Effector CD8-positive, alpha-beta T cell (primary cell): ENCODE results near the gene HGS.

Experiments used
- DNase-seq: peaks from one replicate; lab custom pipeline; 2025; lab: John Stamatoyannopoulos, UW
- total RNA-seq, 4 experiments: gene quantifications; one replicate each; lab custom pipeline; 2026; lab: John Stamatoyannopoulos, UW

HGS gene, protein sequence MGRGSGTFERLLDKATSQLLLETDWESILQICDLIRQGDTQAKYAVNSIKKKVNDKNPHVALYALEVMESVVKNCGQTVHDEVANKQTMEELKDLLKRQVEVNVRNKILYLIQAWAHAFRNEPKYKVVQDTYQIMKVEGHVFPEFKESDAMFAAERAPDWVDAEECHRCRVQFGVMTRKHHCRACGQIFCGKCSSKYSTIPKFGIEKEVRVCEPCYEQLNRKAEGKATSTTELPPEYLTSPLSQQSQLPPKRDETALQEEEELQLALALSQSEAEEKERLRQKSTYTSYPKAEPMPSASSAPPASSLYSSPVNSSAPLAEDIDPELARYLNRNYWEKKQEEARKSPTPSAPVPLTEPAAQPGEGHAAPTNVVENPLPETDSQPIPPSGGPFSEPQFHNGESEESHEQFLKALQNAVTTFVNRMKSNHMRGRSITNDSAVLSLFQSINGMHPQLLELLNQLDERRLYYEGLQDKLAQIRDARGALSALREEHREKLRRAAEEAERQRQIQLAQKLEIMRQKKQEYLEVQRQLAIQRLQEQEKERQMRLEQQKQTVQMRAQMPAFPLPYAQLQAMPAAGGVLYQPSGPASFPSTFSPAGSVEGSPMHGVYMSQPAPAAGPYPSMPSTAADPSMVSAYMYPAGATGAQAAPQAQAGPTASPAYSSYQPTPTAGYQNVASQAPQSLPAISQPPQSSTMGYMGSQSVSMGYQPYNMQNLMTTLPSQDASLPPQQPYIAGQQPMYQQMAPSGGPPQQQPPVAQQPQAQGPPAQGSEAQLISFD
- total RNA-seq, result 204 to 284 (median 253) reads per million in 4 experiments

DNA sequence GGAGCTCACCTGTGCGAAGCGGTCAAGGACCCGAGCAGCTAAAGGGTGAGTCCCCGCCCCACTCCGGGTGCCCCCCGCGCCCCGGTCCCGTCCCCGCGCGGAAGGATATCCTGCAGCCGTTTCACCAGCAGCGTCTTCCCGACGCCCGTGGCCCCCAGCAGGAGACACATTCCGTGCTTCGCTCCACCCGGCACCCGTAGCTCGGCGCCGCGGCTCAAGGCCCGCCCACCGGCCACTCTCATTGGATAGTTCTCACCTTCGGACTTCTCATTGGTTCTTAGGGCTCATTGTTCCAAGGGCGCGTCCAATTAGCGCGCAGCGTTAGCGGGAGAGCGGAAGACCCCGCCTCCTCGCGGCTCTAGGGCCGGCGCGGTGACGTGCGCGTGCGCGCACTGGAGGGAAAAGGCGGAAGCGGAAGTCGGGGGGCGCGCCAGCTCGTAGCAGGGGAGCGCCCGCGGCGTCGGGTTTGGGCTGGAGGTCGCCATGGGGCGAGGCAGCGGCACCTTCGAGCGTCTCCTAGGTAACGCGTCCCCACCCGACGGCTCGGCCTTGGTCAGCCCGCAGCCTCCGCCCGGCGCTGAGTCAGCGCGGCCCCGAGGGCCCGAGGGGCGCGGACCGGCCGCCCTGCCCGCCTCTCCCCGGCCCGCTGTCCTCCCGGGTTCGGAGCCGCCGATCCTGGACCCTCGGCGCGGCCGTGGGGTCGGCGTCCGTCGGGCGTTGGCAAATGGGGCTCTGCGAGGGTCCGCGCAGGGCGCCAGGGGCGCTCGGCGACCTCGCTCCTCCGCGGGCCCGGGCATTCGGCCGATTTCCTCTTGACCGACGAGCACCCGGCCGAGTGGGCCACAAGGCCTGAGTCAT is at the start of gene HGS, which contains the start of gene ARL16:
Gene HGS (plus strand): TSS at position 428 of the 858 bp plus-strand sequence. CDS start 56 bp downstream, at position 484.
Gene ARL16 (minus strand): TSS at position 214 of the 858 bp plus-strand sequence. CDS start 44 bp downstream, at position 170.
- peak; percentile 97 for DNase-seq

DNA sequence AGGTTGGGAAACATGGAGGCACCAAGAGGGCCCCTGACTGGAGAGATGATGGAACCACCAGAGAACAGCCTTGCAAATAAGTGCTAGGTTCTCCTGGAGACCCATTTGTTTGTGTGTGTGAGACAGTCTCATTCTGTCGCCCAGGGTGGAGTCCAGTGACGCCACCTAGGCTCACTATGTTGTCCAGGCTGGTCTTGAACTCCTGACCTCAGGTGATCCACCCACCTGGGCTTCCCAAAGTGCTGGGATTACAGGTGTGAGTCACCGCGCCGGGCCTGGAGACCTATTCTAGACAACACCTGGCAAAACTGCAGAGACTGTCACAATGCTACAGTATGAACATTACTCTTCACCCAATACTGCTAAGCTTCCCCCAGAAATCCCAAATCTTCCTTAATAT is 48.4 kb upstream of the HGS start:
- DNase-seq, result no peak

DNA sequence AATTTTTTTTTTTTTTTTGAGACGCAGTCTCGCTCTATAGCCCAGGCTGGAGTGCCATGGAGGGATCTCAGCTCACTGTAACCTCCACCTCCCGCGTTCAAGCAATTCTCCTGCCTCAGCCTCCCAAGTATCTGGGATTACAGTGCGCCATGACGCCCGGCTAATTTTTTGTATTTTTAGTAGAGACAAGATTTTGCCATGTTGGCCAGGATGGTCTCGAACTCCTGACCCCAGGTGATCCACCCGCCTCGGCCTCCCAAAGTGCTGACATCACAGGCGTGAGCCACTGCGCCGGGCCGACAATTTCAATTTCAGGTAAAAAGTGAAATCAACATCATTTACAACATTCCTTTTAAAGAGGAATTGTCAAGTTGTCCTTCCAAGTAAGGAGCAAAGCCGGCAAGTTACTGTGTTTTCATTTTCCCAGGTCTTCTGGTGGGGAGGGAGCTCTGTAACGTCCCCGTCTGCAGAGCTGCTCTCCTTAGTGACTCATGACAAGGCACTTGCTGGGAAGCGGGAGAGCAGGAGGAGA is 47.8 kb upstream of the HGS start:
- DNase-seq, result no peak

DNA sequence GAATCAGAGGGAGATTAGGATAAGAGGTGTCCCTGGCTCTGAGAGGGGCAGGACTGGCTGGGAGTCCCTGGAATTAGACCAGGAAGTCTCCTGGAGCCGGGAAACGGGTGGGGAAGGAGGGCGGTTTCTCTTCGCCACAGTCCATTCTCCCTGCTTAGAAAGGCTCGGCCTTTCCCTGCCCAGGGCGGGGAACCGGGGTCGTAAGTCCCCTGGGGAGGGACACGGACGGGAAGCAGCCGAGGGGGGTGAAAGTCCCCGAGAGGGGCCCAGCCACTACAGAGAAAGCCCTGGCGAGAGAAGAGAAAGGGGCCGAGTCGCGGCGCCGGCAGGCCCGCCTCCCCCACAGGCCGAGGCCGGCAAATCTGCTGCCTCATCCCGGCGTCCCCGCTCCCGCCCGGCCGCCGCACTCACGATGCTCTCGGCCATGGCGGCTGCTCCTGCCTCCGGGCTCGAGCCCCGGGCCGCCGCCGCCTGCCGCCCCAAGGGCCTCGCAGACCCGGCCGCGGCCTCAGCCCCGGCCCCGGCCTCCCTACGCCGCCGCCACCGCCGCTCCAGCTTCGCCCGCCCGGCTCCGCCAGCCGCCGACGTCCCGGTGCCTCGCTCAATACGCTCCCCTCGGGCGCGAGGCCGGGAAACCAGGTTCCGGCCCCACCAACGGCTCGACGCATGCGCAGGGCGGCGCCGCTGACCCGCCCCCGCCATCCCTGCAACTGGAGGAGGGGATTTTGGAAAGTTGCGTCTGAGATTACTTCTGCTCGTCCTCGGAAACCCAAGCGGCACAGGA is 47.1 kb upstream of the HGS start, which contains the start of the genes NPLOC4 and TSPAN10:
Gene NPLOC4 (minus strand): TSS at position 608 of the 784 bp plus-strand sequence. CDS start 182 bp downstream, at position 426.
Gene TSPAN10 (plus strand): TSS at position 692 of the 784 bp plus-strand sequence. CDS start 5,217 bp downstream, outside the sequence.
- peak; percentile 74 for DNase-seq

DNA sequence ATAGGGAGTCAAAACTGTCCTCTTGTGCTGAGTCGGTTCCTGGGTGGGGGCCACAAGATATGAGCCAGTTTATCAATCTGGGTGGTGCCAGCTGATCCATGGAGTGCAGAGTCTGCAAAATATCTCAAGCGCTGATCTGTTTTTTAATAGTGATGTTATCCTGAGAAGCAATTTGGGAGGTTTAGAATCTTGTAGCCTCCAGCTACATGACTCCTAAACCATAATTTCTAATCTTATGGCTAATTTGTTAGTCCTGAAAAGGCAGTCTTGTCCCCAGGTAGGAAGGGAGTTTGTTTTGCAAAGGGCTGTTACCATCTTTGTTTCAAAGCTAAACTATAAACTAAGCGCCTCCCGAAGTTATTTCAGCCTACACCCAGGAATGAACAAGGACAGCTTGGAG is 45.1 kb upstream of the HGS start:
- DNase-seq, result no peak

DNA sequence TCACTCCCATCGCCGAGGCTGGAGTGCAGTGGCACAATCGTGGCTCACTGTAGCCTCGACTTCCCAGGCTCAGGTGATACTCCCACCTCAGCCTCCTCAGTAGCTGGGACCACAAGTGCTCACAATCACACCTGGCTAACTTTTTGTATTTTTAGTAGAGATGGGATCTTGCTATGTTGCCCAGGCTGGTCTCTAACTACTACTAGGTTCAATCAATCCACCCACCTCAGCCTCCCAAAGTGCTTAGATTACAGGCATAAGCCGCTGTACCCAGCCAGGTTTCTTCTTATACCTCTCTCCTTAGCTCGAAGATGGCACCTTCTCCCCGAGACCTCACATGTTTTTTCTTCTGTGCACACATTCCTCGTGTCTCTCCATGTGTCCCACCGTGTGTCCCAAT is 43.8 kb upstream of the HGS start:
- no peak for DNase-seq

DNA sequence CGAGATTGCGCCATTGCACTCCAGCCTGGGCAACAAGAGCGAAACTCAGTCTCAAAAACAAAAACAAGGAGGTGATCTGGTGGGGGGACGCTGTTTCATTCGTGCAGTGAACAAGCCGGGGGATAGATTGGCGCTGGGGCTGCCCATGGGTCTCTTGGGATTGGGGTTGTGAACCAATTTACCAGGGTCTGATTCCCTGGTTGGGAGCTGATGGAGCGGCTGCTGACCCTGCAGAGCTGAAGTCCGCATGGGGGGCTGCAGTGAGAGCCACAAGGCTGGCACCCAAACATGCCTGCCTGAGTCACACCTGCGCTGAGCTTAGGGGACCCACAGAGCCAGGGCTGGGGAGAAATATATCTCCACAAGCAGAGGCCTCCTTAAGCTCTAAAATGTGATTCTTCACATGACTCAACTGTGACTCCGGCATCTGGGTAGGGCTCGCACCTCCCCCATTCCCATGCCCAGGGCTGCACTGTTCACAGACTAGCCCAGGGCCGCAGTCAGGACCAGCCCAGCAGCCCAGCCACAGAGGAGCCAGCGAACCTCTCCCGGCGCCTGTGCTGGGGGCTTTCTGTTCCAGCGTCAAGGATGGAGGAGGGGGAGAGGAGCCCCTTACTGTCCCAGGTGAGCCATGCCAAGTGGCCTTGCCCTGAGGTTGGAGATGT is 41.9 kb upstream of the HGS start:
- no peak for DNase-seq

DNA sequence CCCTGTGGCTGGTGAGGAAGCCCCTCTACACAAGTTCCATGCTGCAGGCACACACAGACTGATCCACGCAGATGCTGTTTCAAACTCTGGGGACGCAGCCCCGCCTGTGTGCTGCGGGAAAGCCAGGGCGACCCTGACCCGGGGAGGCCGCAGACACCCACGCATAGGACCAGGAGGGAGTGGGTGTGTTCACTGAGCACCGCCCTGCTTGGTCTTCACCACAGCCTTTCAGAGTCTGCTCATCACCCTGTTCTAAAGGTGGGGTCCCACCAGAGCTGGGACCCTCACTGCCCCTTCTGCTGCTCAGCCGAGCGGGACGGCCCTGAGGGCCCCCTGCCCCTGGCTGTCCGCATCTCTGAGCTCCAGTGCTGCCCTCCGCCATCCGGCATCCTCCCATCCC is 39.3 kb upstream of the HGS start:
- DNase-seq, result no peak

DNA sequence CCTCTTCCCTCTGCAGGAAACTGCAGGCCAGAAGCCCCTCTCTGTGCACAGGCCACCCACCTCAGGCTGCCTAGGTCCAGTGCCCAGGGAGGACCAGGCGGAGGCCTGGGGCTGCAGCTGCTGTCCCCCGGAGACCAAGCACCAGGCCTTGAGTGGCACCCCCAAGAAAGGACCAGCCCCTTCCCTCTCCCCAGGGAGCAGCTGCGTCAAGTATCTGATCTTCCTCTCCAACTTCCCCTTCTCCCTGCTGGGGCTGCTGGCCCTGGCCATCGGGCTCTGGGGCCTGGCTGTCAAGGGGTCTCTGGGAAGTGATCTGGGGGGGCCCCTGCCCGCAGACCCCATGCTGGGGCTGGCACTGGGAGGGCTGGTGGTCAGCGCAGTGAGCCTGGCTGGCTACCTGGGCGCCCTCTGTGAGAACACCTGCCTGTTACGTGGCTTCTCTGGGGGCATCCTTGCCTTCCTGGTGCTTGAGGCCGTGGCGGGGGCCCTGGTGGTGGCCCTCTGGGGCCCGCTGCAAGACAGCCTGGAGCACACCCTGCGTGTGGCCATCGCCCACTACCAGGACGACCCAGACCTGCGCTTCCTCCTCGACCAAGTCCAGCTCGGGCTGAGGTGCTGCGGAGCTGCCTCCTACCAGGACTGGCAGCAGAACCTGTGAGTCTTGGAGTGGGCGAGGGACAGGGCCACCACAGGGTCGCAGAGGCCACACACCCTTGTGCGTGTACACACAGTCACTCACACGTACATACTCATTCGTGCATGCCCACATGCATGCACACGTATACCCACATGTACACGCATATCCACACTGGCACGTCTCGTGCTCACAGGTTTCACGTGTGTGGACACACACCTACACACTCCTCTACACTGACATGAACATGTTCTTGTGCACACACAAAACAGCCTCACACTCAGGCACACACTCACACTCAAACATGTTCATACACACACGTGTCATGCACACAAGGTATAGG is 38.5 kb upstream of the HGS start:
- no peak for DNase-seq

DNA sequence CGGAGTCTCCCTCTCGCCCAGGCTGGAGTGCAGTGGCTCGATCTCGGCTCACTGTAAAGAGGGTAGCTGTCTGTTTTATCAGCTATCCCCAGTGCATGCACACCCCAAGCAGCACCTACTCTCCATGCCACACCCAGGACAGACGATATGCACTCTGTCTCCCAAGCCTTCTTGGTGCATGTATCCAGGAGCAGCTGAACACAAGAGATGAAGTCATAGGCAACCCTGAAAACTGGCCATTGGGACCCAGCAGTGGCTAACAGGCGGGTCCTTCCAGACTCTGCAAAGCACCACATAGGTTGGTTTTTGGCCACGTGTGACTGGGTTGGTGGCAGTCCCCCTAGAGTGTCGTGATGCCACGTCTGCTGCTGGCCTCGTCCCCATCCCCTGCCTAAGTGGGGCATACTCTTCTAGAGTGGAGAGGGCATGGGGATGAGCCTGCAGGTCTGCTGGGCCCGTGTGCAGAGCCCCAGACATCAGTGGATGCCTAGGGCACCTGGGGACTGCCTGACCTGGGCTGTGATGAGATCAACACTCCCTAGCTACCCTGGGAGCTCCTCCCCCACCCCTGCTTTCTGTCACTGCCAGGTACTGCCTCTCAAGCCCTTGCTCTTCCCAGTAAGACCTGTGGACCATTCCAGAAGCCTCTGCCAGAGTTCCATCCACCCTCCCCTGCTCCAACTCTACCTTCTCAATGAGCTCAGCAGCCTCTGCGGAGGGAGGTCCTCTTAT is 36.8 kb upstream of the HGS start:
- no peak for DNase-seq

DNA sequence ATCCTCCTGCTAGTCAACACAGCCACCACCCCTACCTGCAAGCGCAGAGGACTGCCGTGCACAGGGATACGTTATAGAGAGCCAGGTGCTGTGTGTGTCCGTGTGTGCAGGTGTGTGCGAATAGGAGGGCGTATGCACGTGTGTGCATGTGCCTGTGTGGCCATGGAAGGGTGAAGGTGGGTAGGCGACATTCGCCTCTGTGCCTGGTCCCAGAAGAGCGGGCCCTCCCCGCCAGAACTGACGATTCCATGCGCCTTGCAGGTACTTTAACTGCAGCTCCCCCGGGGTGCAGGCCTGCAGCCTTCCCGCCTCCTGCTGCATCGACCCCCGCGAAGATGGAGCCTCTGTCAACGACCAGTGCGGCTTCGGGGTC is 36.2 kb upstream of the HGS start:
- DNase-seq, result no peak

DNA sequence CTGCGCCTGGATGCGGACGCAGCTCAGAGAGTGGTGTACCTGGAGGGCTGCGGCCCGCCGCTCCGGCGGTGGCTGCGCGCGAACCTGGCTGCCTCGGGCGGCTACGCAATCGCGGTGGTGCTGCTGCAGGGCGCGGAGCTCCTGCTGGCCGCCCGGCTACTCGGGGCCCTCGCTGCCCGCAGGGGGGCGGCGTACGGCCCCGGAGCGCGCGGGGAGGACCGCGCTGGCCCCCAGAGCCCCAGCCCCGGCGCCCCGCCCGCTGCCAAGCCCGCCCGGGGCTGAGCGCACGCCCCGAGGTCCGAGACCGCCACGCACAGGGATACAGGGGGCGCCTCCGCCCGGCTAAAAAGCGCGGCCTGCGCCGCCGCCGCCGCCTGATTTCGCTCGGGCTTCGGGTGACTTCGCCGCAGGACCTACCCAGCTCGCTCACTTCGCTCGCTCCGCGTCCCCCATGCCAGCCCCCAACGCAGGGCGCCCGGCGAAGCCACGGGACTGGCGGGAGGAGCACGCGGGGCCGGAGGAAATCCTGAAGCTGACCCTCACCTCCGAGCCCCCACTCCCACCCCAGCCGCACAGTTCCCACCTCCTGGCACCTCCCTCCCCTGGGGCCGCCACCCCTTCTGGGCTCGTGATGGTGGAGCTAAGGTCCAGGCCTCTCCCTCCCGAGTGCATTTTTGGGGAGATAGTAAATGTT is 35.7 kb upstream of the HGS start:
- no peak for DNase-seq

DNA sequence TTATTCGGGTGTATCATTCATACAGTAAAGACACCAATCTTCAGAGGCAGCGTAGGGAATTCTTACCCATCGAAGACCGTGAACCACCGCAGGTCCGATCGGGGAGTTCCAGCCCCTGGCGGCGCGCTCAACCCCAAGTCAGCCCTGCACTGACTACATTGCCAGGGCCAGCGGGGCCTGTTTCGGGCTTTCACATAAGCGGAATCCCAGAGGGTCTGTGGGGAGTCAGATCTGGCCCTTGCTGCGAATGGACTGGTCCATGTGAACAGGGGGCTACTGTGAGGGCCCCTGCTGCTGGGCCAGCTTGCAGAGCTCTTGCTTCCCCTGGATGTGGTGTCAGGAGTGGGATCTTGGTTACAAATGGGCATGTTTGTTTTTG is 35.1 kb upstream of the HGS start:
- DNase-seq, result no peak

DNA sequence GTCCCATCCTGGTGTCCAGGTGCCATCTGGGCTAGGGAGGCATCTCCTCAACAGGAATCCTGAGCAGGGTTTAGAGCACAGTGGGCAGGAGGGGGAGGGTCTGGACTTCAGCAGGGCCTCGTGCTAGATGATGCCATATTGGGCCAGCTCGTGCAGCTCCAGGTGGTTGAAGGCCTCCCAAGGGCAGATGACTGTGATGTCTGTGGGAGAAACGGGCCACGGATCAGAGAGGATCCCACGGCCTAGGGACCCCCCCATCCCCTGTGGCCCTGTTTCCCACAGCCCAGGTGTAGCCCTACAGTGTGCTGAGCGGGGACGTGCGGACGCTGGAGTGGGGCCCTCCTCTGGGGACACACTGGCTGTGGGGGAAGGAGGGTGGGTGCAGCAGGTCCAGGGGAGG is 32.9 kb upstream of the HGS start:
- no peak for DNase-seq

DNA sequence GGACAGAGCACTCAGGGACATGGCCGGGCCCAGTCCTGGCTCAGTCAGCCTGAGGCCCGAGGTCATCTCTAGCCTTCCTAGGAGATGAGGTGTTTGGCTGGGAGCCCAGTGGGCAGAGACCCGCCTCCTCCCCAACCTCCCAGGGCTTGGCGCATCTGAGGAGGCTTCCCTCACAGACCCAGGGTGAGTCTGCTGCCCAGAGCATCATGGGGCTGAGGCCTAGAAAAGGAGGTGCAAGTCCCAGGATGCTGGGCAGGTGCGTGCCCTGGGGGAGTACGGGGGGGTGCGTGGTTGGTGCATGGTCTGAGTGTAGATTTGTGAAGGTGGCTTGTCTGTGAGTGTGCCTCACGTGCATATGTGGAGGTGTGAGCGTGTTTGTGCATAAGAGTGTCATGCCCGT is 32.1 kb upstream of the HGS start:
- no peak for DNase-seq

DNA sequence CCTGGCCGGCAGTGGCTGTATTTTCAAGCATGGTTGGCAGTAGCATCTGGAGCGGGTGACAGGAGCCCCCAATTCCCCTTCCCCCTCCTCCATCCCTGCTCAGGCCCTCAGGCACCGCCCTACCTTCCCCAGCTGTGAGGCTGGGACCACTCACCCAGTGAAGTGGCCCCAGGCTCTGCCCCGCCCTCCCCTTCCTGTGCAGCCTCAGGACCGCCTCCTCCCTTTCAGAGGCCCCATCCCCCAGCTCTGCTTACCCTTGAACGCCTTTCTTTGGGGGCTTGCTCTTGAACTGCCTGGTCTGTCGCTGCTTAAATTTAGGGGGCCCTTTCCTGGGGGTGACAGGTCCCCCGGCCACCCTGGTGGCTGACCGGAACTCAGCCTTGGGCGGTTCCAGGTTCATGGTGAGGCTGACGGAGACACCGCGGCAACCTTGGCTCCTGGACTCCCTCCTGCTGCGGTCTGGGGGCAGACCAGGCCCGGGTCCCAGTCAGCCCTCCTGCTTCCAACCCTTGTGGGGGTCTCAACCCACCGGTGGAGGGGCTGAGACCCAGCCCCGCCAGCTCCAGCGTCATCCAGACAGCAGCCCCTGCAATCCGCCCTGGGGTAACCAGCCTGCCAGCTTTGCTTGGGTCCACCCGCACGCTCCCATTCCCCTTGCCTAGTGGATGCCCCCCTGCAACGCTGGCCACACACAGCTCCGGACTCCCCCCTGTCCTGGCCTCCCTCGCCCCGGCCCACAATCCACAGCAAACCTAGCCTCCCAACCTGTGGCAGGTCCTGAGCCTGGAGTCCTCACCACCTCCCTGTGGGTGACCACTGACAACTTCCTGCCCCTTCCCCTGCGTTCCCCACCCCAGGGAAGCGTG is 30.7 kb upstream of the HGS start:
- DNase-seq, result peak; percentile 13
